Uterus (tissue), 4 donors: ENCODE measurements around the gene PSMD8. TPM values are rescaled to one million over a fixed set of nuclear protein-coding genes. Genes with fewer than 3 reads are reported as not detected.
A peak's percentile ranks its signal among the peaks of the same experiment; 100 is the strongest.
"Not testable (repeated sequence)": the region's sequence is repeated elsewhere in the genome, so short reads cannot be mapped to it uniquely, and the experiment has no call there.

Source experiments
- DNase-seq, 2 donors: peaks; one replicate each; pipeline ENCODE4 v3.0.0-alpha.2; 2019 to 2020
- H3K27ac ChIP-seq, 2 donors: fragments of 200-600 bp; sonication (generic); 1 replicate in 1 of 2; 2 replicates in 1 of 2; pipeline ENCODE4 v1.5.1; 2016 to 2018
- H3K27me3 ChIP-seq, 2 donors: fragments of 200-600 bp; sonication (generic); one replicate each; pipeline ENCODE4 v1.5.1; 2018 to 2019; ENCODE audit warnings: control low read depth in 1 of 2
- H3K36me3 ChIP-seq, 2 donors: fragments of 200-600 bp; sonication (generic); one replicate each; pipeline ENCODE4 v1.5.1; 2019; ENCODE audit warnings: control low read depth in 1 of 2
- H3K4me1 ChIP-seq, 2 donors: fragments of 200-600 bp; sonication (generic); one replicate each; pipeline ENCODE4 v1.5.1; 2018 to 2019; ENCODE audit warnings: control low read depth in 1 of 2
- H3K4me3 ChIP-seq, 2 donors: fragments of 200-600 bp; sonication (generic); 1 replicate in 1 of 2; 2 replicates in 1 of 2; pipeline ENCODE4 v1.5.1; 2018 to 2019; ENCODE audit warnings: mild to moderate bottlenecking in 1 of 2
- H3K9me3 ChIP-seq, 2 donors: fragments of 200-600 bp; sonication (generic); one replicate each; pipeline ENCODE4 v1.5.1; 2019; ENCODE audit warnings: control low read depth in 1 of 2
- POLR2A ChIP-seq, 2 donors: fragments of 450-650 bp; IDR thresholded peaks; one replicate each; pipeline ENCODE4 v1.6.1; 2016; ENCODE audit warnings: antibody characterized with exemption in 2 of 2, mild to moderate bottlenecking in 1 of 2, moderate library complexity in 1 of 2
- intact Hi-C: fragments of 100-400 bp; cut with DNase I; formaldehyde crosslinking; loops from one replicate; pipeline ENCODE4 v1.15.1; 2023; ENCODE audit warnings: low total_unique reads
- total RNA-seq, 4 donors: library from RNA; depleted of rRNA in 3 of 4; stranded (reverse); fragments of >200 nt in 3 of 4; gene quantifications; one replicate each; pipeline versions ENCODE4 v1.1.0 to v1.2.4, GENCODE V29; 2014 to 2023
- TF ChIP-seq, protein P1 (sequence below), 4 experiments: fragments of 200-600 bp in 2 of 4; fragments of 450-650 bp in 2 of 4; sonication (generic) in 2 of 4; IDR thresholded peaks; one replicate each; pipeline ENCODE4 v1.5.1; 2016 to 2019; ENCODE audit warnings: antibody characterized with exemption in 4 of 4, mild to moderate bottlenecking in 2 of 4, moderate library complexity in 1 of 4
- donor health status: DM: yes; HTN: yes; CAD: no.

The PSMD8 gene
- total RNA-seq, 4 donors from 2014 or later: 67.4 to 156 (median 128) TPM

DNA sequence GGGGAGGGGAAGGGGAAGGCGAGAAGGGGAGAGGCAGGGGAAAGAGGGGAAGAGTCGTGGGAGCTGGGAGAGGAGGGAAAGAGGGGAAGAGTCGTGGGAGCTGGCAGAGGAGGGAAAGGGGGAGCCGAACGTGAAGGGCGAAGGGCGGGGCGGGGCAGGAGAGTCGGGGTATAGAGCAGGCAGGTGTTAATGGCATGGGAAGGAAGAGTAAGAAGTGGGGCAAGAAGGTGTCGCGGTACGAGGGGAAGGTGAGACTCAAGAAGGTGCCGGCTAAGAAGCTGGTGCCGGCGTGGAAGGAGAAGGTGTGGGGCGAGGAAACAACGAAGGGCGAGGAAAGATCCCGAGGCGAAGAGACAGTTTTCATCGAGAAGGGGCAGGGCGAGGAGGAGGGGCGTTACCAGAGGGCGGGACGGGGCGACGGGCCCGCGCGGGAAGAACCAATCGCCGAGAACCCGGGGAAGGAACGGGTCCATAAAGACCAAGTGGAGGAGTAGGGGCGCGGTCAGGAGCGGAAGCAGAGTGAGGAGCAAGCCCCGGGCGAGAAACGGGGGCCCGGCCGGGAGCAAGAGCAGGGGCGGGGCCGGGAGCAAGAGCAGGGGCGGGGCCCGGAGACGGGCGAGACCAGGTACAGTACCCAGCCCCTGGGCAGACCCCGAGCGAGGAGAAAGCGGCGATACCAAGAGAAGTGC is 38.3 kb upstream of the PSMD8 start:
- Histone ChIP-seq H3K4me1 (peaks cover 0 to 6% of the 10 kb centered on the region in 2 donors), H3K4me3 (peak overlapping the region; percentile 62 to 69), H3K36me3 (no peaks in the 10 kb centered on the region), H3K27me3 (no peaks in the 10 kb centered on the region), H3K27ac (peak overlapping the region; percentile 95 to 96), H3K9me3 (no peaks in the 10 kb centered on the region)
- intact Hi-C loops: loop anchor here (5.0 kb wide), 1 partner anchor 36 kb away; the partner anchor contains the start of gene PSMD8
- peak; percentile 95 to 96 for DNase-seq
- peak; percentile 32 to 50 for TF ChIP-seq POLR2A (IDR thresholded peaks at IDR 0.05)
- TF ChIP-seq, protein P1, sequence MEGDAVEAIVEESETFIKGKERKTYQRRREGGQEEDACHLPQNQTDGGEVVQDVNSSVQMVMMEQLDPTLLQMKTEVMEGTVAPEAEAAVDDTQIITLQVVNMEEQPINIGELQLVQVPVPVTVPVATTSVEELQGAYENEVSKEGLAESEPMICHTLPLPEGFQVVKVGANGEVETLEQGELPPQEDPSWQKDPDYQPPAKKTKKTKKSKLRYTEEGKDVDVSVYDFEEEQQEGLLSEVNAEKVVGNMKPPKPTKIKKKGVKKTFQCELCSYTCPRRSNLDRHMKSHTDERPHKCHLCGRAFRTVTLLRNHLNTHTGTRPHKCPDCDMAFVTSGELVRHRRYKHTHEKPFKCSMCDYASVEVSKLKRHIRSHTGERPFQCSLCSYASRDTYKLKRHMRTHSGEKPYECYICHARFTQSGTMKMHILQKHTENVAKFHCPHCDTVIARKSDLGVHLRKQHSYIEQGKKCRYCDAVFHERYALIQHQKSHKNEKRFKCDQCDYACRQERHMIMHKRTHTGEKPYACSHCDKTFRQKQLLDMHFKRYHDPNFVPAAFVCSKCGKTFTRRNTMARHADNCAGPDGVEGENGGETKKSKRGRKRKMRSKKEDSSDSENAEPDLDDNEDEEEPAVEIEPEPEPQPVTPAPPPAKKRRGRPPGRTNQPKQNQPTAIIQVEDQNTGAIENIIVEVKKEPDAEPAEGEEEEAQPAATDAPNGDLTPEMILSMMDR (IDR thresholded peaks at IDR 0.05): no peak

DNA sequence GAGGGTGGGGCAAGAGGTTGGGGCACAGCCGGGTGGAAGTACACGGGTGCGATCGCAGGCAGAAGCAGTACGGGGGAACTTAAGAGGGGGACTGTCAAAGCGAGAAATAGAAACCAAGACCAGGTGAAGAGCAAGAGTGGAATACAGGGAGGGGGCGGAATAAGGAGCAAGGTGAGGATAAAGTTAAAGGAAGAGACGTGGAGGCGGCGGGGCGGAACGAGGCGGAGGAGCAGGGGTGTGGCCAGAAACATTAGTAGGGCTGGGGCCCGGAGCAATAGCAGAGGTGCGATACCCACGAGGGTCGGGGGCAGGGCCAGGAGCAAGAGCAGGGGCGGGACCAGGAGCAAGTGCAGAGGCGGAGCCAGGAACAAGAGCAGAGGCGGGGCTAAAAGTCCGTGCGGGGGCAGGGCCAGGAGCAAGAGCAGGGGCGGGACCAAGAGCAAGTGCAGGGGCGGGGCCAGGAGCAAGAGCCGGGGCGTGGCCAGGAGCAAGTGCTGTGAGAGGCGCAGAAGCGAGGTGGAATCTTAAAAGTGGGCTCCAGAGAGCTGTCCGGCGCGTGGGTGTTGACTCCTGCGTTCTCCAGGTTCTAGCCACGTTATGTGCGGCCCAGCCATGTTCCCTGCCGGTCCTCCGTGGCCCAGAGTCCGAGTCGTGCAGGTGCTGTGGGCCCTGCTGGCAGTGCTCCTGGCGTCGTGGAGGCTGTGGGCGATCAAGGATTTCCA is 37.6 kb upstream of the PSMD8 start:
- intact Hi-C loops: loop anchor here (5.0 kb wide), 1 partner anchor 36 kb away; the partner anchor contains the start of gene PSMD8
- TF ChIP-seq POLR2A (IDR thresholded peaks at IDR 0.05): no peak
- TF ChIP-seq, protein P1 (IDR thresholded peaks at IDR 0.05): no peak
- H3K36me3 ChIP-seq: no peaks in the 10 kb centered on the region
- no peaks in the 10 kb centered on the region for H3K27me3 ChIP-seq
- H3K9me3 ChIP-seq: no peaks in the 10 kb centered on the region
- DNase-seq: peak; percentile 95 to 96
- H3K4me1 ChIP-seq: peaks cover 0 to 6% of the 10 kb centered on the region in 2 donors
- peak overlapping the region; percentile 62 to 69 for H3K4me3 ChIP-seq
- H3K27ac ChIP-seq: peak overlapping the region; percentile 95 to 96

DNA sequence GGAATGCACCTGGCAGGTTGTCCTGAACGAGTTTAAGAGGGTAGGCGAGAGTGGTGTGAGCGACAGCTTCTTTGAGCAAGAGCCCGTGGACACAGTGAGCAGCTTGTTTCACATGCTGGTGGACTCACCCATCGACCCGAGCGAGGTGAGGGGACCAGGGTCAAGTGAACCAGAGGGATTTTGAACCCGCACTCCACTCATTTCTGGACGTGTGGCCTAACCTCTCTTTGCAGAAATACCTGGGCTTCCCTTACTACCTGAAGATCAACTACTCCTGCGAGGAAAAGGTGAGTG is 37.1 kb upstream of the PSMD8 start:
- intact Hi-C loops: loop anchor here (5.0 kb wide), 1 partner anchor 35 kb away; the partner anchor contains the start of gene PSMD8
- peak overlapping the region in 1 of 2 donors; percentile 96 for H3K27ac ChIP-seq
- DNase-seq: no peak
- TF ChIP-seq, protein P1 (IDR thresholded peaks at IDR 0.05): no peak
- no peak for TF ChIP-seq POLR2A (IDR thresholded peaks at IDR 0.05)
- no peaks in the 10 kb centered on the region for H3K27me3 ChIP-seq
- no peaks in the 10 kb centered on the region for H3K9me3 ChIP-seq
- H3K36me3 ChIP-seq: no peaks in the 10 kb centered on the region
- peaks cover 0 to 6% of the 10 kb centered on the region in 2 donors for H3K4me1 ChIP-seq
- H3K4me3 ChIP-seq: peak overlapping the region; percentile 62 to 69

DNA sequence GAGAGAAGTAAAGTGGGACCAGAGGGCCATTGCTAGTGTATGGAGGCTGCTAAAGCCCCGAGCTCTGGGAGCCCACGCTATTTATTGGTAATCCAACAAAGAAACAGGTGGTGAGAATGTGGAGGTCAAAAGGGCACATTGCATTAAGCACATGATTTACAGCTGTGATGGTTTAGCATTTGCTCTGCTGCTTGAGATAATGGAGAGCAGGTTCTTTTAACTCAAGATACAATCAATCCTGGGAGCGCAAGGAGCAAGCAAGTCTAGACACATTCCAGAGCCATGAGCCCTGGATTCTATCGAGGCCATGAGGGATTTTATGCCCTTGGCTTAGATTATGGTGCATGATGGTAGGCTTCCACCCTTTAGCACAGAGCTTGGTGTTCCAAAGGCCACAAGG is 35.4 kb upstream of the PSMD8 start:
- H3K27me3 ChIP-seq, H3K4me1 ChIP-seq, H3K4me3 ChIP-seq, H3K27ac ChIP-seq, DNase-seq, H3K36me3 ChIP-seq, H3K9me3 ChIP-seq: not testable (repeated sequence)
- intact Hi-C loops: loop anchor here (5.0 kb wide), 1 partner anchor 33 kb away; the partner anchor contains the start of gene PSMD8

DNA sequence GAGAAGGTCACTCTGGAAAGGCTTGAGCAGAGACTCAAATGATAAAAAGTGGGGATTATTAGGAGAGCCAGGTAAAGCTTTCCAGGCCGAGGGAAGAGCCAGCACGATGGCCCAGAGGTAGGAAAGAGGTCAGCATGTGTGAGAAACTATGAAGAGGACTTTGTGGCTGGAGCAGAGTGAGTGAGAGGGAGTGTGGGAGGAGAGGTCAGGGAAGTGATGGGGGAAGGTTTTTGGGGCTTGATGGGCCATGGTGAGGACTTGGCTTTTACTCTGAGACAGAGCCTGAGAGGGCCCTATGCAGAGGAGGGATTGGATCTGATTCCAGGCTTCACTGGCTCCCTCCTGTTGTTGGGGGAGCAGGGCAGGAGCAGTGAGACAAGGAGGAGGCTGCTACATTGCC is 33.4 kb upstream of the PSMD8 start:
- intact Hi-C loops: no loop called here
- H3K36me3 ChIP-seq: no peaks in the 10 kb centered on the region
- no peak overlapping the region for H3K27ac ChIP-seq
- DNase-seq: no peak
- no peaks in the 10 kb centered on the region for H3K9me3 ChIP-seq
- H3K4me3 ChIP-seq: no peak overlapping the region
- H3K27me3 ChIP-seq: no peaks in the 10 kb centered on the region
- TF ChIP-seq POLR2A (IDR thresholded peaks at IDR 0.05): no peak
- TF ChIP-seq, protein P1 (IDR thresholded peaks at IDR 0.05): no peak
- H3K4me1 ChIP-seq: peaks cover 0 to 6% of the 10 kb centered on the region in 2 donors
